GM10266 (cell line): ENCODE data around the gene MRAP2.
"Not testable (repeated sequence)": the region's sequence is repeated elsewhere in the genome, so short reads cannot be mapped to it uniquely, and the experiment has no call there.

Source experiments
- DNase-seq: peaks from one replicate; pipeline ENCODE4 v3.0.0; 2012; ENCODE audit errors: extremely low spot score
- TF ChIP-seq, protein P1 (sequence below): IDR thresholded peaks from 2 replicates; pipeline ENCODE4 v1.5.1; 2012; ENCODE audit warnings: mild to moderate bottlenecking, low read depth; ENCODE audit not compliant: control insufficient read depth, insufficient read depth; ENCODE audit errors: missing control alignments

The MRAP2 gene

DNA sequence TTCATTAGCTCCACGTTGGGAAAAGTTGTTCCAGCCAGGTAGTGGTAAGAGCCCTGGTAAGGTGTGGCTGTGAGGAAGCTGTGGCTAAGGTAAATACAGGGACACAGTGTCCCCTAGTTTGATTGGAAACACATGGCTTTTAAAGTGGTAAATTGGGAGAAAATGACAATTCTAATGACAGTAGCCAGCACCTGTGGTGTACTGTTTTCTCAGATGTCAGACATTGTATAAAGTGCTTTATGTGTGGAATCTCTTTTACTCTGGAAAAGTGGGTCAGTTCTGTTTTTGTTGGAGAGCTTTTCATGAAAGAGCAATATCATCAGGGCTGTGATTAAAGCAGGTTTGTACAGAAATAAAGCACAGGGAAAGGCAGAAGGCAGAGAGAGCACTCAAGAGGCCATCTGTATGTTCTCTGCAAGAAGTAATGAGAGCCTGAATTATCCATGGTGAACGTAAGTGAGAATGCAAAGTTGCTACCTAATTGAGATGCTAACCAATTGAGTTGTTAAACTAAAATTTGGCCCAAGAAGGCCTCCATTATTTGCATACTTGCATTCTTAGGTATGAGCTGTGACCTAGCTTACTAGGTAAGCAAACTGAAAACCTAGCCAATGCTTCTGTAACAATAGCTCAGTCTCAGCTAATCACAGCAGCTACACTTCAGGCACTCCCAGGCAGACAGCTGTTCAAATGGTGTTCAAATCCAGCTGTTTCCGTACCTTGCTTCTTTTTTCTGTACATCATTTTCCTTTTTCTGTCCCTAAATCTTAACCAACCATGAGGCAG is 28.2 kb downstream of the MRAP2 start:
- TF ChIP-seq, protein P1, sequence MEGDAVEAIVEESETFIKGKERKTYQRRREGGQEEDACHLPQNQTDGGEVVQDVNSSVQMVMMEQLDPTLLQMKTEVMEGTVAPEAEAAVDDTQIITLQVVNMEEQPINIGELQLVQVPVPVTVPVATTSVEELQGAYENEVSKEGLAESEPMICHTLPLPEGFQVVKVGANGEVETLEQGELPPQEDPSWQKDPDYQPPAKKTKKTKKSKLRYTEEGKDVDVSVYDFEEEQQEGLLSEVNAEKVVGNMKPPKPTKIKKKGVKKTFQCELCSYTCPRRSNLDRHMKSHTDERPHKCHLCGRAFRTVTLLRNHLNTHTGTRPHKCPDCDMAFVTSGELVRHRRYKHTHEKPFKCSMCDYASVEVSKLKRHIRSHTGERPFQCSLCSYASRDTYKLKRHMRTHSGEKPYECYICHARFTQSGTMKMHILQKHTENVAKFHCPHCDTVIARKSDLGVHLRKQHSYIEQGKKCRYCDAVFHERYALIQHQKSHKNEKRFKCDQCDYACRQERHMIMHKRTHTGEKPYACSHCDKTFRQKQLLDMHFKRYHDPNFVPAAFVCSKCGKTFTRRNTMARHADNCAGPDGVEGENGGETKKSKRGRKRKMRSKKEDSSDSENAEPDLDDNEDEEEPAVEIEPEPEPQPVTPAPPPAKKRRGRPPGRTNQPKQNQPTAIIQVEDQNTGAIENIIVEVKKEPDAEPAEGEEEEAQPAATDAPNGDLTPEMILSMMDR: no peak
- DNase-seq: no peak

DNA sequence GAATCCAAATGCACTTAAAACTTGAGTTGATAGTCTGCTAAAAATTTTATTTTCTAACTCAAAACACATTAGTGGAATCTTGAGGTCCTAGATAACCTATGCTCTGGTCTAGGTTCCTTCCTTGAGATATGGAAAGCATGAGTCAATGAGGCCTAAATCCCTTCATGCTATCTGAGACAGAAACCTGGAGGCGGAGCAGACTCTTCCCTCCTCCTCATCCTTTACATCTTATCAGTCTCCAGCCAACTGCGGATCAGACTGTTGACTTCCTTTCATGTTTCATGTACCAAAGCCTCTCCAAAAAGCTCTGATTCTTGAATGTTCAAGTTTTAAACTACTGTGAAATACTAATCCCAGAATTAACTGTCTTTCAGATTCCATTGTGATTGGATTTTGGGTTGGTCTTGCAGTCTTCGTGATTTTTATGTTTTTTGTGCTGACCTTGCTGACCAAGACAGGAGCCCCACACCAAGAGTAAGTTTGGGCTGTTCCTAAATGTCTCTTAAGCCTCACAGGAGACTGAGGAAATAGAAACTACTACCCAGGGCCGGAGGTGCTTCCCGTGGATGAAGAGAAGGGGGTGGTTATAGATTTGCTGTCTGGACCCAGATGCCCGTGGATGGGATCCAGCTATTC is 29.1 kb downstream of the MRAP2 start:
- DNase-seq: no peak
- TF ChIP-seq, protein P1: no peak

DNA sequence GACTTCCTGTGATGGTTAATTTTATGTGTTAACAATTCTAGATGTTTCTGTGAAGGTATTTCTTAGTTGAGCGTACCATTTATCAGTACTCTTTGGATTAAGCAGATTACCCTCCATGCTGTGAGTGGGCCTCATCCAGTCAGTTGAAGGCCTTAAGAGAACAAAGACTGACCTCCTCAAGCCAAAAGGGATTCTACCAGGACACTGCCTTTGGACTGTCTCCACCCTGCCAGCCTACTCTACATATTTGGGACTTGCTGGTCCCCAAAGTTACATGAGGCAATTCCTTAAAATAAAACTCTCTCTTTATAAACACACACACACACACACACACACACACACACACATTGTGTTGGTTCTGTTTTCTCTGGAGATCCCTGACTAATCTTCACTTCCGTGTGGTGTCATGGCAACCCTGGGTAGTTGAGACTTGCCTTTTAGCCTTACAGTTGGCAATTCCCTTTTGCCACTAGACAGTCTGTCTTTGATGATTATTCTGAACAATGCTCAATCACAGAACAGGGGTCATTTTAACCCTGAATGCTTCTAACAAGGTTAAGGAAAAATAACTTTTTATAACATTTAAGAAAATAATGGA is 32.2 kb downstream of the MRAP2 start:
- TF ChIP-seq, protein P1: no peak
- DNase-seq: no peak

DNA sequence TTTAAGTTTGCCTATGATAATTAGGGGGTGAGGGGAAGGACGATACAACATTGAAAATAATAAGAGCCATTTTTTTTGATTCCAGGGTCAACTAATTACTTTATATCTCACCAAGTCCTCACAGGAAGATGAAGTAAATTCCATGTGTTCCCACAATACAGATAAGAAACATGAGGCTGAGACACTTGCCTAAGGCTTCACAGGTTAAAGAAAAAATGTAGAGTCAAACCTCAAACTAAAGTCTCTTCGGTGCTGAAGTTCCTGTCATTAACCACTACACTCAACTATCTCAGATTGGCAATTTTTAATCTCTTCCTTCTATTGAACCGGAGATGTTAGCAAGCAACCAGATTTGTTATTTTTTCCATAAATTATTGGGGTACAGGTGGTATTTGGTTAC is 33.0 kb downstream of the MRAP2 start:
- no peak for DNase-seq
- TF ChIP-seq, protein P1: no peak

DNA sequence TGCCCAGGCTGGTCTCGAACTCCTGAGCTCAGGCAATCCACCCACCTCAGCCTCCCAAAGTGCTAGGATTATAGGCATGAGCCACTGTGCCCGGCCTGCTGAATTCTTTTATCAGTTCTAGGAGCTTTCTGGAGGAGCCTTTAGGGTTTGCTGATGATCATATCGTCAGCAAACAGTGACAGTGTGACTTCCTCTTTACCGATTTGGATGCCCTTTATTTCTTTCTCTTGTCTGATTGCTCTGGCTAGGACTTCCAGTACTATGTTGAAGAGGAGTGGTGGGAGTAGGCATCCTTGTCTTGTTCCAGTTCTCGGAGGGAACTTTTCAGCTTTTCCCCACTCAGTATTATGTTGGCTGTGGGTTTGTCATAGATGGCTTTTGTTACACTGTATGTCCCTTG is 35.3 kb downstream of the MRAP2 start:
- not testable (repeated sequence) for DNase-seq

DNA sequence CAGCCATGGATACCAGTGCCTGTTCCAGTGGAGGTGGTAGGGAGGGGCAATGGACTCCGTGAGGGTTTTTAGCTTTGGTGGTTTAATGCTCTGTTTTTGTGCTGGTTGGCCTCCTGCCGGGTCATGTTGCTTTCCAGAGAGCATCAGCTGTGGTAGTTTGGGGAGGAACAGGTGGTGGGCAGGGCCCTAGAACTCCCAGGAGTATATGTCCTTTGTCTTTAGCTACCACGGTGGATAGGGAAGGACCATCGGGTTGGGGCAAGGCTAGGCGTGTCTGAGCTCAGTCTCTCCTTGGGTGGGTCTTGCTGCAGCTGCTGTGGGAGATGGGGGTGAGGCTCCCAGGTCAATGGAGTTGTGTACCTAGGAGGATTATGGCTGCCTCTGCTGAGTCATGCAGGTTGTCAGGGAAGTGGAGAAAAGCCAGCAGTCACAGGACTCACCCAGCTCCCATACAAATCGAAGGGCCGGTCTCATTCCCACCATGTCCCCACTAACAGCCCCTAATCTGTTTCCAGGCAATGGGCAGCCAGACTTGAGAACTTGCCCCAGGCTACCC is 38.9 kb downstream of the MRAP2 start:
- DNase-seq: no peak
- TF ChIP-seq, protein P1: no peak

DNA sequence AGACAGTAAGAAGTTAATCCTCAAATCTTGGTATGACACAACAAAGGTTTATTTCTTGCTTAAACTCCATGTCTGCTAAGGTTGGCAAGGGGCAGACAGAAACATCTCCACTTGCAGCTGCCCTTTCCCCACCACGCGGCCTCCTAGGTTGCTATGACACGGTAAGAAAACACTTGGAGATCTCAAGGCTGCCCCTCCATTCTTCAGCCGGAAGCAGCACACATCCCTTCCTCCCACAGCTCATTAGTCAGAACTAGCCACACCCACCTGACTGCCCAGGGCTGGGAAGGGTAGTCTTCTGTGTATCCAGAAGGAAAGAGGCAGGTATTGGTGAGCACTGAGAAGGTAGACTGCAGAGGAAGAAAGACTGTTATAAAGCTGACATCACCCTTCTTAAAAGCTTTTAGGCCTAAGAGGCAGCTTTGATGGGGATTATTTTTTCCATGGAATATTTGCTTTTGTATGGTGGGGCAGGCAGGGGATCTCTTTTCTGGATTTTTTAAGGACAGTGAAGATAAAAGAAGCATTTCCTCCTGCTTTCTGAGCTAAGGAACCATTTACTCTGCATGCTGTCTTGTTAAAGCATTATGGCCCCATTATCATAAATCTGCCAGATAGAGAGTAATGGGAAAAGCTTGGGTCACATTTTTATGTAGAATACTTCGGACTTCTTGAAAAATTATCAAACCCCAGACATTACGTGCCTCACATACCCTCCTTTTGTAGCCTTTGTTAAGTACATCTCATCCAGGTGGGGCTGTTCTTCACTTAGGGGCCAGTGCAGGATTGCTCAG is 41.6 kb downstream of the MRAP2 start:
- TF ChIP-seq, protein P1: no peak
- no peak for DNase-seq
